22Rv1 (cell line): Measurements from ENCODE around the gene MEIS2.

Experiments used
- H3K27ac ChIP-seq: fragments of 450-650 bp; 2 replicates; pipeline ENCODE4 v1.5.1; 2017
- ZFX ChIP-seq: fragments of 450-650 bp; IDR thresholded peaks from 2 replicates; pipeline ENCODE4 v1.6.1; 2017; ENCODE audit warnings: antibody characterized with exemption, borderline replicate concordance
- TF ChIP-seq, protein P1 (sequence below): fragments of 450-650 bp; IDR thresholded peaks from 2 replicates; pipeline ENCODE4 v1.5.1; 2017; ENCODE audit warnings: mild to moderate bottlenecking

Gene MEIS2

DNA sequence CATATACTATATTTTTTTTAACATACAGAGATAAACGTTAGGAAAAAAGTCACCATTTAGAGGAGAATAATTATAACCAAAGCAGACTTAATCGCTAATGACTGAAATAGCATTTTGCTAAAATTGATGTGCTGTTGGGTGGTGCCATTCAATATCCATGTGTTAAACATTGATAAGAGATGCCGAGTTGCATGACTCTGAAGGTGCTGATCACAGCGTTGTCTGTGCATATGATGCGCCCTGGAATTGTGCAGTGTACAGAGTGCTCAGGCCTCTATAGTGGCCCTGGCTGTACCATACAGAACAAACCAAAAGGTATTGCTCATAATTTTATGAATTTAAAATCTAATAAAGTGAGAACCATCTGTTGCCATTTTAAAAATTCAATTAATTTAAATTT lies 168.3 kb downstream of the MEIS2 start:
- H3K27ac ChIP-seq, result no peak overlapping the region
- TF ChIP-seq, protein P1, sequence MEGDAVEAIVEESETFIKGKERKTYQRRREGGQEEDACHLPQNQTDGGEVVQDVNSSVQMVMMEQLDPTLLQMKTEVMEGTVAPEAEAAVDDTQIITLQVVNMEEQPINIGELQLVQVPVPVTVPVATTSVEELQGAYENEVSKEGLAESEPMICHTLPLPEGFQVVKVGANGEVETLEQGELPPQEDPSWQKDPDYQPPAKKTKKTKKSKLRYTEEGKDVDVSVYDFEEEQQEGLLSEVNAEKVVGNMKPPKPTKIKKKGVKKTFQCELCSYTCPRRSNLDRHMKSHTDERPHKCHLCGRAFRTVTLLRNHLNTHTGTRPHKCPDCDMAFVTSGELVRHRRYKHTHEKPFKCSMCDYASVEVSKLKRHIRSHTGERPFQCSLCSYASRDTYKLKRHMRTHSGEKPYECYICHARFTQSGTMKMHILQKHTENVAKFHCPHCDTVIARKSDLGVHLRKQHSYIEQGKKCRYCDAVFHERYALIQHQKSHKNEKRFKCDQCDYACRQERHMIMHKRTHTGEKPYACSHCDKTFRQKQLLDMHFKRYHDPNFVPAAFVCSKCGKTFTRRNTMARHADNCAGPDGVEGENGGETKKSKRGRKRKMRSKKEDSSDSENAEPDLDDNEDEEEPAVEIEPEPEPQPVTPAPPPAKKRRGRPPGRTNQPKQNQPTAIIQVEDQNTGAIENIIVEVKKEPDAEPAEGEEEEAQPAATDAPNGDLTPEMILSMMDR, result no peak
- no peak for TF ChIP-seq ZFX

DNA sequence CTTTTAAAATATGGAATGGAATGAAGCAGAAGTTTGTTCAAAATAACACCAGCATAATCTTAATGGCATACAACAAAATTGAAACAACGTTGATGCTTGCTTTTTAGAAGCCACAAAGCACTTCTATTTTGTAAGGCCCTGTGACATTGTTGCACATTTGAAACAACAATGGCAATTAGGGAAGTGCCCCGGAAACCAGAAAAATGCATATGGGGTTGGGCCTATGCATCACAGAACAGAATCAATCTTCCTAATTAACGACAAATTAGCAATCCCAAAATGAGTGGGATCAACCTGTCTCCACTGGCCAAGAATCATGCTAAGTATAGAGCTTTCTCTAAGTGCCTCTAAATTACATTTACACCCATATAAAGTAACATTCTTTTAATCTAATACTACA lies 168.9 kb downstream of the MEIS2 start:
- no peak for TF ChIP-seq ZFX
- TF ChIP-seq, protein P1, result no peak
- no peak overlapping the region for H3K27ac ChIP-seq

DNA sequence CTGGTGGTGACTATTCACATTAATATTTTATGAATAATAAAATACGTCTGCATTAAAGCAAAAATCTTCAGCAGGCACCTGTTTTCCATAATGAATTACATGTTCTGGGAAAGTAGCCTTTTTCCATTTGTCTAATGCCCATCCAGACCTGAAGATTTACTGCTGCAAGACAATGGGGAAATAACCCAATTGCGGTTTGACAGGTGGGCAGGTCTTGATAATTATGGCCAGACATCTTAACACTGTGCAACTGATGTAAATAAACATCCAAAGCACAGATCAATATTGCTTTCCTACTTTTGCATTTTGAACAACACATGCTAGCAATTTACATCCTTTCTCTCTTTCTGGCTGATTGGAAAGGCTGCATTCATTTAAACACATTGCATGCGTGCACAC lies 173.9 kb downstream of the MEIS2 start:
- no peak overlapping the region for H3K27ac ChIP-seq
- TF ChIP-seq, protein P1, result no peak
- no peak for TF ChIP-seq ZFX

GRCh38 chr15:36925653-36926426 lies 174.5 kb downstream of the MEIS2 start:
- TF ChIP-seq, protein P1, result no peak
- no peak for TF ChIP-seq ZFX
- no peak overlapping the region for H3K27ac ChIP-seq

- no peak overlapping the region for H3K27ac ChIP-seq
- TF ChIP-seq ZFX, result no peak
- TF ChIP-seq, protein P1, result no peak
These were observed 175.3 kb downstream of the MEIS2 start for GRCh38 chr15:36925049-36925448.

GRCh38 chr15:36924034-36924433 lies 176.3 kb downstream of the MEIS2 start:
- TF ChIP-seq, protein P1, result no peak
- TF ChIP-seq ZFX, result no peak
- H3K27ac ChIP-seq, result no peak overlapping the region

DNA sequence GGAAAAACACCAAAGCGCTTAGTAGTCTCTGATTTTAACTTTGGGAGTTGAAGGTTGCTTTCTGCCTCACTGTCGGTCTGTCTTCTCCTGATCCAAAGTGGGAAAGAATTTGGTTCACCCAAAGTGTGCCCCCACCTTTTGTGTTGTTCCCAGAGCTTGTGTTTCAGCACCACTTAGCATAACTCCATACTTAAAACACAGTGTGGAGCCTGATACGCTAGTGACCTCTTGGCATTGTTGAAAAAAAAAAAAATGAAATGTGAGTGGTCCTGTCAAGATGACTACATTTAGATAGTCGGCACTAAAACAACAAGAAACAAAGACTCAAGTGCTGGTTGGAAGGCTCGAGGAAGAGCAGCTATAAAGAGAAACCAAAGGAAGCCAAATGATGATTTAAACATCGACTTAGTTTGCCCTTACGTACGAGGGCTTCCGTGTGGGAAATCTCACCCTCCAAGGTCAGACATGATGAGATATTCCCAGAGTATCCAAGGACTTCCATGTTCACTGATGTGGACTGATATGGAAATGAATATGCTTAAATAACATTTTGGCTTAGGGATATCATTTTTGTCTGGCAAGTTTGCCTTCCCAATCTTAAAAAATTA lies 178.8 kb downstream of the MEIS2 start:
- TF ChIP-seq, protein P1, result no peak
- no peak overlapping the region for H3K27ac ChIP-seq
